Uterus (tissue), 4 donors: ENCODE measurements around the gene TTC9B. TPM values are rescaled to one million over a fixed set of nuclear protein-coding genes. Genes with fewer than 3 reads are reported as not detected.
A peak's percentile ranks its signal among the peaks of the same experiment; 100 is the strongest.
"Not testable (repeated sequence)": the region's sequence is repeated elsewhere in the genome, so short reads cannot be mapped to it uniquely, and the experiment has no call there.

Experiments
- DNase-seq, 2 donors: peaks; one replicate each; pipeline ENCODE4 v3.0.0-alpha.2; 2019 to 2020
- H3K27ac ChIP-seq, 2 donors: fragments of 200-600 bp; sonication (generic); 1 replicate in 1 of 2; 2 replicates in 1 of 2; pipeline ENCODE4 v1.5.1; 2016 to 2018
- H3K27me3 ChIP-seq, 2 donors: fragments of 200-600 bp; sonication (generic); one replicate each; pipeline ENCODE4 v1.5.1; 2018 to 2019; ENCODE audit warnings: control low read depth in 1 of 2
- H3K36me3 ChIP-seq, 2 donors: fragments of 200-600 bp; sonication (generic); one replicate each; pipeline ENCODE4 v1.5.1; 2019; ENCODE audit warnings: control low read depth in 1 of 2
- H3K4me1 ChIP-seq, 2 donors: fragments of 200-600 bp; sonication (generic); one replicate each; pipeline ENCODE4 v1.5.1; 2018 to 2019; ENCODE audit warnings: control low read depth in 1 of 2
- H3K4me3 ChIP-seq, 2 donors: fragments of 200-600 bp; sonication (generic); 1 replicate in 1 of 2; 2 replicates in 1 of 2; pipeline ENCODE4 v1.5.1; 2018 to 2019; ENCODE audit warnings: mild to moderate bottlenecking in 1 of 2
- H3K9me3 ChIP-seq, 2 donors: fragments of 200-600 bp; sonication (generic); one replicate each; pipeline ENCODE4 v1.5.1; 2019; ENCODE audit warnings: control low read depth in 1 of 2
- CTCF ChIP-seq, 4 experiments: fragments of 200-600 bp in 2 of 4; fragments of 450-650 bp in 2 of 4; sonication (generic) in 2 of 4; IDR thresholded peaks; one replicate each; pipeline ENCODE4 v1.5.1; 2016 to 2019; ENCODE audit warnings: antibody characterized with exemption in 4 of 4, mild to moderate bottlenecking in 2 of 4, moderate library complexity in 1 of 4
- POLR2A ChIP-seq, 2 donors: fragments of 450-650 bp; IDR thresholded peaks; one replicate each; pipeline ENCODE4 v1.6.1; 2016; ENCODE audit warnings: antibody characterized with exemption in 2 of 2, mild to moderate bottlenecking in 1 of 2, moderate library complexity in 1 of 2
- intact Hi-C: fragments of 100-400 bp; cut with DNase I; formaldehyde crosslinking; loops from one replicate; pipeline ENCODE4 v1.15.1; 2023; ENCODE audit warnings: low total_unique reads
- total RNA-seq, 4 donors: library from RNA; depleted of rRNA in 3 of 4; stranded (reverse); fragments of >200 nt in 3 of 4; gene quantifications; one replicate each; pipeline versions ENCODE4 v1.1.0 to v1.2.4, GENCODE V29; 2014 to 2023
- donor health status: DM: yes; HTN: yes; CAD: no.

The TTC9B gene
- total RNA-seq, 4 donors from 2014 or later: not detected

GRCh38 chr19:40219721-40220276 is 1.6 kb upstream of the TTC9B start:
- DNase-seq: peak in 1 of 2 donors; percentile 21
- Histone ChIP-seq H3K9me3 (no peaks in the 10 kb centered on the region), H3K27ac (no peak overlapping the region), H3K4me3 (no peak overlapping the region), H3K4me1 (peaks cover 0 to 3% of the 10 kb centered on the region in 2 donors), H3K27me3 (peaks cover 22 to 47% of the 10 kb centered on the region in 2 donors), H3K36me3 (no peaks in the 10 kb centered on the region)
- no peak for TF ChIP-seq POLR2A (IDR thresholded peaks at IDR 0.05)
- TF ChIP-seq CTCF (IDR thresholded peaks at IDR 0.05): no peak
- intact Hi-C loops: loop anchor here (5.0 kb wide), 1 partner anchor 72 kb away; no protein-coding TSS in a partner anchor

DNA sequence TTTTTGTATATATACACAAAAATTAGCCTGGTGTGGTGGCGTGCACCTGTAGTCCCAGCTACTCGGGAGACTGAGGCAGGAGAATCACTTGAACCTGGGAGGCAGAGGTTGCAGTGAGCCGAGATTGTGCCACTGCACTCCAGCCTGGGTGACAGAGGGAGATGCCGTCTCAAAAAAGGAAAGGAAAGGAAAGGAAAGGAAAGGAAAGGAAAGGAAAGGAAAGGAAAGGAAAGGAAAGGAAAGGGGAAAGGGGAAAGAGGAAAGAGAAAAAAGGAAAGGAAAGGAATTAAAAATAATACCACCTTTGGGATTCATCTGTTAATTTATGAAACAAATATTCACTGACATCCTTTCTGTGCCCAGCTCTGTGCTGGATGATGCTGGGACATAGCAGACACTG is 845 bp upstream of the TTC9B start:
- DNase-seq, H3K27ac ChIP-seq, H3K4me1 ChIP-seq, H3K9me3 ChIP-seq, intact Hi-C loops, H3K36me3 ChIP-seq, H3K4me3 ChIP-seq: not testable (repeated sequence)
- peaks cover 22 to 42% of the 10 kb centered on the region in 2 donors for H3K27me3 ChIP-seq

DNA sequence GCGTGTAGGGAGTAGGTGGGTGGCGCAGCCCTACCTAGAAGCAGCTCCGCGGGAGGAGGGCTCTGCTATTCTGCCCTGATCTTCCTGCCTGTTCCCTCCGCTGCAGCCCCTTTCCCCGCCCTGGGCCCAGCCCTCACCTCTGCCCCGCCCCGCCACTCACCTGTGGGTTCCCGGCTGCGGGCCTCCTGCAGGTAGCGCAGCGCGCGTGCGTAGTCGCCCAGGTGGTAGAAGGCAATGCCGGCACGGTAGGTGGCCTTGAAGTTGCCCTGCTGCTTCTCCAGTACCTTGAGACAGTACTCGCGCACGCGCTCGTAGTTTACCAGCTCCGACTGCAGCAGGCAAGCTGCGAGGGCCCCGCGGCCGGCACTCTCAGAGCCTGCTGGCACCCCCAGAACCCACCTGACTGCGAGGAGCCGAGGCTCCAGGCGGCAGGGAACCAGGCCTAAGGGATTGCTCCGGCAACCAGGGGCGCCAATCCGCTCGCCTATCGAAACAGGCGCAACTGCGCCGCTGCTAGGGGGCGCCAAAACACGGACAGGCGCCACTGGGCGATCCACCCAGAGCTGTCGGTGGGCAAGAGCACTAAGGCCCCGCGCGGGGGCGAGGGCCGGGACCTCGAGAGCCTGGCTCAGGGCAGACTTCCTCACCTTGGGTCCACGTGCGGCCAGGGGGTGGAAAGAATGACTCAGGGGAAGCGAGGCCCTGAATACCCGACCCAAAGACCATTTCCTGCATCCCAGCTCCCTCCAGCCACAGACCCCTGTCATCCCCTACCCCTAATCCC is 965 bp downstream of the TTC9B start:
- H3K27me3 ChIP-seq: peaks cover 22 to 30% of the 10 kb centered on the region in 2 donors
- intact Hi-C loops: no loop called here
- TF ChIP-seq CTCF (IDR thresholded peaks at IDR 0.05) (peak in 1 of 4 experiments; percentile 11), POLR2A (IDR thresholded peaks at IDR 0.05) (no peak)
- no peak overlapping the region for H3K27ac ChIP-seq
- no peaks in the 10 kb centered on the region for H3K9me3 ChIP-seq
- no peak for DNase-seq
- H3K4me3 ChIP-seq: no peak overlapping the region
- no peaks in the 10 kb centered on the region for H3K4me1 ChIP-seq
- no peaks in the 10 kb centered on the region for H3K36me3 ChIP-seq

DNA sequence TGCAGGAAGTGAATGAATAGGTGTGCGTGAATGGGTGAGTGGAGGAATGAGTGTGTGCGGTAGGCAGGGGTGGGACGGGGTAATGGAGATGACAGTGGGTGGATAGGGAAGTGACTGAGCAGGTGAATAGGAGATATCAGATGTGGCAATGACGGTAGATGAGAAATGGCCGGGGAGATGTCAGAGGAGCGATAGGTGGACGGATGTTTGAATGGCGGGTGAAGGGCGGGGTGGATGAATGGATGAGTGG is 1.5 kb downstream of the TTC9B start:
- Histone ChIP-seq H3K27ac (no peak overlapping the region), H3K36me3 (no peaks in the 10 kb centered on the region), H3K4me1 (no peaks in the 10 kb centered on the region), H3K4me3 (no peak overlapping the region), H3K9me3 (no peaks in the 10 kb centered on the region), H3K27me3 (peaks cover 22 to 30% of the 10 kb centered on the region in 2 donors)
- no peak for TF ChIP-seq CTCF (IDR thresholded peaks at IDR 0.05)
- no peak for TF ChIP-seq POLR2A (IDR thresholded peaks at IDR 0.05)
- intact Hi-C loops: no loop called here
- no peak for DNase-seq

GRCh38 chr19:40216013-40216776 is 2.0 kb downstream of the TTC9B start:
- Histone ChIP-seq H3K27me3 (peaks cover 22 to 30% of the 10 kb centered on the region in 2 donors), H3K9me3 (no peaks in the 10 kb centered on the region), H3K27ac (no peak overlapping the region), H3K4me3 (no peak overlapping the region), H3K36me3 (no peaks in the 10 kb centered on the region), H3K4me1 (no peaks in the 10 kb centered on the region)
- DNase-seq: no peak
- TF ChIP-seq CTCF (IDR thresholded peaks at IDR 0.05) (no peak), POLR2A (IDR thresholded peaks at IDR 0.05) (no peak)
- intact Hi-C loops: no loop called here
